Mesendoderm (in vitro differentiated cells): ENCODE results near the gene HSPA1B.
"Not testable (repeated sequence)": the region's sequence is repeated elsewhere in the genome, so short reads cannot be mapped to it uniquely, and the experiment has no call there.

Source experiments
- DNase-seq: peaks from one replicate; pipeline ENCODE4 v3.0.0; 2013
- H2AK5ac ChIP-seq: 2 replicates; pipeline ENCODE4 v1.6.1; 2013; ENCODE audit warnings: low read length, inconsistent platforms
- H2BK120ac ChIP-seq: 2 replicates; pipeline ENCODE4 v1.6.1; 2013; ENCODE audit warnings: low read depth, mild to moderate bottlenecking, low read length, moderate library complexity, mixed read lengths
- H2BK15ac ChIP-seq: replicated peaks from 2 replicates; pipeline ENCODE4 v1.6.1; 2013; ENCODE audit warnings: low read depth, mild to moderate bottlenecking, moderate library complexity
- H2BK5ac ChIP-seq: 2 replicates; pipeline ENCODE4 v1.6.1; 2013; ENCODE audit warnings: low read length, inconsistent platforms
- H3K18ac ChIP-seq: 2 replicates; pipeline ENCODE4 v1.6.1; 2013; ENCODE audit warnings: mild to moderate bottlenecking, low read length, mixed read lengths
- H3K23ac ChIP-seq: one replicate; pipeline ENCODE4 v1.6.1; 2013; ENCODE audit warnings: low read length
- H3K27ac ChIP-seq: 2 replicates; pipeline ENCODE4 v1.5.1; 2013; ENCODE audit warnings: low read depth, mild to moderate bottlenecking, inconsistent platforms, low read length, moderate library complexity
- H3K27me3 ChIP-seq: 2 replicates; pipeline ENCODE4 v1.6.1; 2013; ENCODE audit warnings: low read length, control low read depth, mild to moderate bottlenecking, inconsistent platforms; ENCODE audit not compliant: insufficient read depth, poor library complexity
- H3K36me3 ChIP-seq: 2 replicates; pipeline ENCODE4 v1.6.1; 2013; ENCODE audit warnings: low read length, inconsistent platforms; ENCODE audit not compliant: control insufficient read depth, insufficient read depth
- H3K4ac ChIP-seq: one replicate; pipeline ENCODE4 v1.6.1; 2013; ENCODE audit warnings: low read depth, mild to moderate bottlenecking, low read length, moderate library complexity
- H3K4me1 ChIP-seq: 2 replicates; pipeline ENCODE4 v1.6.1; 2013; ENCODE audit warnings: low read depth, low read length, inconsistent platforms; ENCODE audit not compliant: control insufficient read depth
- H3K4me2 ChIP-seq: 2 replicates; pipeline ENCODE4 v1.6.1; 2013; ENCODE audit warnings: low read length
- H3K4me3 ChIP-seq: 2 replicates; pipeline ENCODE4 v1.5.1; 2013; ENCODE audit warnings: mild to moderate bottlenecking, low read length
- H3K56ac ChIP-seq: one replicate; pipeline ENCODE4 v1.6.1; 2013; ENCODE audit warnings: low read length
- H3K79me1 ChIP-seq: 2 replicates; pipeline ENCODE4 v1.6.1; 2013; ENCODE audit warnings: low read length, inconsistent platforms
- H3K79me2 ChIP-seq: 2 replicates; pipeline ENCODE4 v1.6.1; 2013; ENCODE audit warnings: mild to moderate bottlenecking, low read length; ENCODE audit not compliant: control insufficient read depth, insufficient read depth
- H3K9ac ChIP-seq: 2 replicates; pipeline ENCODE4 v1.6.1; 2013; ENCODE audit warnings: low read length, inconsistent platforms
- H4K5ac ChIP-seq: one replicate; pipeline ENCODE4 v1.6.1; 2013; ENCODE audit warnings: low read length
- H4K8ac ChIP-seq: one replicate; pipeline ENCODE4 v1.6.1; 2013; ENCODE audit warnings: low read depth, mild to moderate bottlenecking, control low read depth, low read length, moderate library complexity
- WGBS: extraction: QIAGEN DNeasy Blood & Tissue Kit; methylation state at CpG from one replicate; pipeline ENCODE4 v1.1.7; 2013; ENCODE audit warnings: low lambda C conversion rate, missing lambda C conversion rate; ENCODE audit not compliant: insufficient coverage; ENCODE audit errors: extremely low coverage; 5-methylcytosine and 5-hydroxymethylcytosine counted together

Gene HSPA1B

DNA sequence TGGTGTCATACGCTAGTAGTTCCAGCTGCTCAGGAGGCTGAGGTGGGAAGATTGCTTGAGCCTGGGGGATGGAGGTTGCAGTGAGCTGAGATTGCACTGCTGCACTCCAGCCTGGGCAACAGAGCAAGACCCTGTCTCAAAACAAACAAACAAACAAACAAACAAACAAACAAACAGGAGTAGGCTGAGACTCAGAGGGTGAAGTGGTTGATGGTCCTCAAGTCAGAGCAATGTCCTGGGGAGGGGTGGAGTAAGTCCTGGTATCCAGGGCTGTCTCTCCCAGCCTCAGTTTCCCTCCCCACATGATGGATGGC lies 41.1 kb downstream of the HSPA1B start:
- H3K79me2 ChIP-seq, H2BK5ac ChIP-seq, H3K4me3 ChIP-seq, H3K4ac ChIP-seq, H3K36me3 ChIP-seq, H2BK120ac ChIP-seq, H3K56ac ChIP-seq, H3K27me3 ChIP-seq, H3K23ac ChIP-seq, H3K9ac ChIP-seq, H3K4me2 ChIP-seq, H3K18ac ChIP-seq, H4K8ac ChIP-seq, H2AK5ac ChIP-seq, DNase-seq, H4K5ac ChIP-seq, H3K4me1 ChIP-seq, H2BK15ac ChIP-seq, H3K27ac ChIP-seq, H3K79me1 ChIP-seq: not testable (repeated sequence)
- WGBS = no CpG with 5 or more reads among the region's 1 CpG

GRCh38 chr6:31869343-31869742 lies 41.8 kb downstream of the HSPA1B start:
- H3K56ac ChIP-seq = no peak overlapping the region
- no peak overlapping the region for H2BK120ac ChIP-seq
- H3K23ac ChIP-seq = no peak overlapping the region
- no peak for DNase-seq
- no peak overlapping the region for H3K4me3 ChIP-seq
- no peak overlapping the region for H2BK5ac ChIP-seq
- H3K18ac ChIP-seq = no peak overlapping the region
- no CpG with 5 or more reads among the region's 8 CpGs for WGBS
- no peak overlapping the region for H3K27ac ChIP-seq
- no peak overlapping the region for H4K5ac ChIP-seq
- H3K79me2 ChIP-seq = no peaks in the 10 kb centered on the region
- H3K79me1 ChIP-seq = no peaks in the 10 kb centered on the region
- no peak overlapping the region for H3K9ac ChIP-seq
- no peaks in the 10 kb centered on the region for H3K27me3 ChIP-seq
- no peak overlapping the region for H2AK5ac ChIP-seq
- H3K36me3 ChIP-seq = no peaks in the 10 kb centered on the region
- H4K8ac ChIP-seq = no peak overlapping the region
- H2BK15ac ChIP-seq = no peak overlapping the region
- H3K4me2 ChIP-seq = no peak overlapping the region
- no peaks in the 10 kb centered on the region for H3K4me1 ChIP-seq
- no peak overlapping the region for H3K4ac ChIP-seq

GRCh38 chr6:31870385-31870921 lies 42.9 kb downstream of the HSPA1B start:
- no peaks in the 10 kb centered on the region for H3K36me3 ChIP-seq
- H3K79me2 ChIP-seq = no peaks in the 10 kb centered on the region
- no peak overlapping the region for H3K23ac ChIP-seq
- DNase-seq = no peak
- H3K4me1 ChIP-seq = no peaks in the 10 kb centered on the region
- no peaks in the 10 kb centered on the region for H3K79me1 ChIP-seq
- no peak overlapping the region for H3K9ac ChIP-seq
- H3K4me3 ChIP-seq = no peak overlapping the region
- no CpG with 5 or more reads among the region's 16 CpGs for WGBS
- H3K4ac ChIP-seq = no peak overlapping the region
- H2BK15ac ChIP-seq = no peak overlapping the region
- no peak overlapping the region for H4K8ac ChIP-seq
- H2BK120ac ChIP-seq = no peak overlapping the region
- H3K4me2 ChIP-seq = no peak overlapping the region
- H3K27me3 ChIP-seq = no peaks in the 10 kb centered on the region
- no peak overlapping the region for H2BK5ac ChIP-seq
- H3K18ac ChIP-seq = no peak overlapping the region
- H2AK5ac ChIP-seq = no peak overlapping the region
- H4K5ac ChIP-seq = no peak overlapping the region
- no peak overlapping the region for H3K56ac ChIP-seq
- H3K27ac ChIP-seq = no peak overlapping the region

DNA sequence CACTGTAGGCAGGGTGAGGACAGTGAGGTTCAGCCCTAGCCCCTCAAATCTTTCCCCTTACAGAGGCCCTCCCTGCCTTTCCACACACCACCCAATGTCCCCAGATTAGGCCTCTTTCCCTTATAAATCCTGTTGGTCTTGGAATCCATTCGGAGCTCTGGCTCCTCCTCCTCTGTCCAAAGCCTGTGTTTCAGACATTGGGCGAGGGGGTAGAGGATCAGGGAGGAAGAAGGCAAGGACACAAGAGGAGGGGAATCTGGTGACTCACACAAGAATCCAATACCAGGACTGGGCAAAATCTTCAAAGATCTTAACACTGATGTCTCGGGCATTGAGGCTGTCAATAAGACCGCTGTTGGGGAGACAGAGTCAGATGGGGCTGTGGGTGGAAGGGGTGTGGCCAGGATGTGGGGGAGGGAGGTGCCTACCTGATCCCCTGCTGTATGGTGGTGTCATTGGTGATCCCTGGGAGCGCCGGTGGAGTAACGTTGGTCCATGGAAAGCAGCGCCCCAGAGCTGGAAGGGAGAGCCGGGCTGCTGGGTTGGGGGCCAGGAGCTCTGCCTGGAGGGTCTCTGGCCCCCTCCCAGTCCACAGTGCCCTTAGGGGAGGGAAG lies 43.6 kb downstream of the HSPA1B start:
- Histone ChIP-seq H3K79me2 (no peaks in the 10 kb centered on the region), H2BK15ac (no peak overlapping the region), H3K4ac (no peak overlapping the region), H3K4me2 (no peak overlapping the region), H3K27me3 (no peaks in the 10 kb centered on the region), H2BK120ac (no peak overlapping the region), H4K5ac (no peak overlapping the region), H3K36me3 (no peaks in the 10 kb centered on the region), H3K23ac (no peak overlapping the region), H4K8ac (no peak overlapping the region), H3K4me3 (no peak overlapping the region), H3K9ac (no peak overlapping the region), H3K4me1 (no peaks in the 10 kb centered on the region), H3K18ac (no peak overlapping the region), H3K56ac (no peak overlapping the region), H3K27ac (no peak overlapping the region), H2AK5ac (no peak overlapping the region), H3K79me1 (no peaks in the 10 kb centered on the region), H2BK5ac (no peak overlapping the region)
- no CpG with 5 or more reads among the region's 9 CpGs for WGBS
- peak; percentile 31 for DNase-seq

- no CpG with 5 or more reads among the region's 4 CpGs for WGBS
These were observed 46.6 kb downstream of the HSPA1B start for GRCh38 chr6:31874084-31874670.

More at GRCh38 chr6:31874084-31874670, 46.6 kb downstream of the HSPA1B start:
- Histone ChIP-seq H2AK5ac (no peak overlapping the region), H4K8ac (no peak overlapping the region), H3K4me1 (no peaks in the 10 kb centered on the region), H2BK15ac (no peak overlapping the region), H4K5ac (no peak overlapping the region), H3K4ac (no peak overlapping the region), H3K9ac (no peak overlapping the region), H3K36me3 (no peaks in the 10 kb centered on the region), H3K79me2 (no peaks in the 10 kb centered on the region), H3K23ac (no peak overlapping the region), H3K27me3 (no peaks in the 10 kb centered on the region), H3K79me1 (no peaks in the 10 kb centered on the region), H3K56ac (no peak overlapping the region), H3K27ac (no peak overlapping the region), H3K18ac (no peak overlapping the region), H2BK5ac (no peak overlapping the region), H3K4me2 (no peak overlapping the region), H2BK120ac (no peak overlapping the region), H3K4me3 (no peak overlapping the region)
- DNase-seq = no peak
